ENCODE results near the gene NUBP2. TPM values are rescaled to one million over a fixed set of nuclear protein-coding genes. Genes with fewer than 3 reads are reported as not detected.

Gene NUBP2
- total and polyA plus RNA-seq, 8 donors: 20.4 to 58.8 (median 31.0) TPM

- Histone ChIP-seq H3K4me3 (no peak overlapping the region), H3K4me1 (peaks cover 0 to 7% (median 3%) of the 10 kb centered on the region in 3 donors), H3K9me3 (no peaks in the 10 kb centered on the region), H3K36me3 (peaks cover 3 to 38% (median 14%) of the 10 kb centered on the region in 3 donors), H3K27me3 (no peaks in the 10 kb centered on the region), H3K27ac (no peak overlapping the region)
- ATAC-seq (no peak), DNase-seq (no peak), FAIRE-seq (no peak)
- 86 to 88% methylated on average over 25 of the region's 25 CpGs for WGBS, 2 donors
- no peak for TF ChIP-seq CTCF (IDR thresholded peaks at IDR 0.05)
- intact Hi-C loops (cut with DNase I): no loop called here
Observed at GRCh38 chr16:1820096-1820945, 37.6 kb downstream of the NUBP2 start.

- Histone ChIP-seq H3K4me3 (no peak overlapping the region), H3K27ac (no peak overlapping the region), H3K4me1 (peaks cover 0 to 11% (median 6%) of the 10 kb centered on the region in 3 donors), H3K27me3 (no peaks in the 10 kb centered on the region), H3K36me3 (peaks cover 3 to 38% (median 14%) of the 10 kb centered on the region in 3 donors), H3K9me3 (no peaks in the 10 kb centered on the region)
- ATAC-seq: no peak
- intact Hi-C loops (cut with DNase I): no loop called here
- no peak for DNase-seq
- 91% methylated on average over 12 of the region's 12 CpGs for WGBS, 2 donors
- no peak for FAIRE-seq
- TF ChIP-seq CTCF (IDR thresholded peaks at IDR 0.05): no peak
Observed at GRCh38 chr16:1820946-1821290, 38.2 kb downstream of the NUBP2 start.

- FAIRE-seq (no peak), DNase-seq (no peak), ATAC-seq (no peak)
- 90 to 95% methylated on average over 24 of the region's 24 CpGs for WGBS, 2 donors
- no peak overlapping the region for H3K4me3 ChIP-seq
- H3K27ac ChIP-seq: no peak overlapping the region
- no peaks in the 10 kb centered on the region for H3K9me3 ChIP-seq
- H3K36me3 ChIP-seq: peaks cover 0 to 28% (median 10%) of the 10 kb centered on the region in 3 donors
- H3K4me1 ChIP-seq: peaks cover 0 to 11% (median 6%) of the 10 kb centered on the region in 3 donors
- no peak for TF ChIP-seq CTCF (IDR thresholded peaks at IDR 0.05)
- H3K27me3 ChIP-seq: no peaks in the 10 kb centered on the region
- intact Hi-C loops (cut with DNase I): no loop called here
Observed at GRCh38 chr16:1821861-1822611, 39.3 kb downstream of the NUBP2 start.

GRCh38 chr16:1822801-1823200 is 40.0 kb downstream of the NUBP2 start:
- no peak for DNase-seq
- ATAC-seq: no peak
- TF ChIP-seq CTCF (IDR thresholded peaks at IDR 0.05): no peak
- H3K27me3 ChIP-seq: no peaks in the 10 kb centered on the region
- no peaks in the 10 kb centered on the region for H3K9me3 ChIP-seq
- WGBS, 2 donors: 88 to 96% methylated on average over 15 to 16 of the region's 16 CpGs
- peaks cover 0 to 11% (median 6%) of the 10 kb centered on the region in 3 donors for H3K4me1 ChIP-seq
- FAIRE-seq: no peak
- peaks cover 0 to 27% (median 9%) of the 10 kb centered on the region in 3 donors for H3K36me3 ChIP-seq
- H3K27ac ChIP-seq: no peak overlapping the region
- H3K4me3 ChIP-seq: no peak overlapping the region
- intact Hi-C loops (cut with DNase I): no loop called here

Data from pancreas (tissue), 10 donors.